Measurements from ENCODE around the gene MPO.

GRCh38 chr17:58310511-58311428 is 30.0 kb upstream of the MPO start:
- no peak for TF ChIP-seq CTCF (IDR thresholded peaks at IDR 0.05)
- no peak for TF ChIP-seq POLR2A (IDR thresholded peaks at IDR 0.05)

All from thyroid gland (tissue), 4 donors.